BE2C (cell line): ENCODE results near the gene KLHL28.

Experiments used
- DNase-seq: peaks from one replicate; pipeline ENCODE4 v3.0.0-alpha.2; 2020
- H3K27me3 ChIP-seq: fragments of 250-450 bp; sonication (Bioruptor Pico); 2 replicates; pipeline ENCODE4 v1.5.1; 2020; ENCODE audit warnings: mild to moderate bottlenecking
- H3K36me3 ChIP-seq: fragments of 250-450 bp; sonication (Bioruptor Pico); 2 replicates; pipeline ENCODE4 v1.5.1; 2020; ENCODE audit warnings: mild to moderate bottlenecking
- H3K4me1 ChIP-seq: fragments of 250-450 bp; sonication (Bioruptor Pico); 2 replicates; pipeline ENCODE4 v1.5.1; 2020
- H3K4me3 ChIP-seq: 2 replicates; pipeline ENCODE4 v1.5.1; 2011; ENCODE audit warnings: low read depth, low read length
- H3K9me3 ChIP-seq: fragments of 250-450 bp; sonication (Bioruptor Pico); 2 replicates; pipeline ENCODE4 v1.5.1; 2020
- CTCF ChIP-seq: IDR thresholded peaks from 2 replicates; pipeline ENCODE4 v1.5.1; 2012; ENCODE audit warnings: mild to moderate bottlenecking, low read depth, low read length

The KLHL28 gene

DNA sequence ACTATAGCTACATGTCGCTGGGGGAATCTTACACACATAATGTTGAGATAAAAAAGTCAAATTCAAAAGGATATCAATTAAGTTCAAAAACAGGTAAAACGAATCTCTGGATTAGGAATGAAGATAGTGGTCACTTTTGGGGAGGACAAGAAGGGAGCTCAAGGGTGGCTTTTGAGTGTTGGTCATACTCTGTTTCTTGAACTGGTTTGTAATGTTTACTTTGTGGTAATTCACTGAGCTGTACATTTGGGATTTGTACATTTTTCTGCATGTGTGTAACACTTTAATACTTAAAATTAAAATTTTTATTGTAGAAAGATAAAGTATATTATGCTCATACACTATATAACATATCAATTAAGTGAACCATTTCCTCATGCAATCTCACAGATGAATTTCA is 26.6 kb downstream of the KLHL28 start:
- no peak for TF ChIP-seq CTCF
- H3K4me1 ChIP-seq, result 0 out of 2 replicates have a peak, but pooled peaks cover 2% of the 10 kb centered on the region
- DNase-seq, result no peak
- peaks cover 5% of the 10 kb centered on the region for H3K36me3 ChIP-seq
- H3K27me3 ChIP-seq, result no peaks in the 10 kb centered on the region
- no peaks in the 10 kb centered on the region for H3K9me3 ChIP-seq
- H3K4me3 ChIP-seq, result no peak overlapping the region

DNA sequence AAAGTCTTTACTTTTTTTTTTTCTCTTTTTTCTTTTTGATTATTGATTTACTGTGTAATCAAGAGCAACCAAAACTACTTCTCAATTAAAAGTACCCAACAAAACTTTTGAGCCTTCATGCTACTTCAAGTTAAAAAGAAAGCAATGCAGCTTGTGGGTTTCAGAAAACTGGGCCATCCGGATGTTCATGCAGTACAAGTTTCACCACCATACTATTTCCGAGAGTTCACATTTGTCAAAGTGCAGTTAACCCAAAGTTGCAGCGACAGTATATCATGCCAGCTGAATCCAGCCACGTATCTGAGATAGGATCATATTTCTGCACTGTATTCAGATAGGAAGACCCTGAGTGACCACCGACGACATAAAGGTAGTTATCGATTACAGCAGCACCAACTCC is 33.0 kb downstream of the KLHL28 start:
- no peaks in the 10 kb centered on the region for H3K27me3 ChIP-seq
- no peak for TF ChIP-seq CTCF
- H3K4me3 ChIP-seq, result no peak overlapping the region
- no peaks in the 10 kb centered on the region; the same call in 1 of the 2 replicates for H3K36me3 ChIP-seq
- peaks cover 7% of the 10 kb centered on the region; the same call in 1 of the 2 replicates for H3K4me1 ChIP-seq
- H3K9me3 ChIP-seq, result no peaks in the 10 kb centered on the region
- no peak for DNase-seq

DNA sequence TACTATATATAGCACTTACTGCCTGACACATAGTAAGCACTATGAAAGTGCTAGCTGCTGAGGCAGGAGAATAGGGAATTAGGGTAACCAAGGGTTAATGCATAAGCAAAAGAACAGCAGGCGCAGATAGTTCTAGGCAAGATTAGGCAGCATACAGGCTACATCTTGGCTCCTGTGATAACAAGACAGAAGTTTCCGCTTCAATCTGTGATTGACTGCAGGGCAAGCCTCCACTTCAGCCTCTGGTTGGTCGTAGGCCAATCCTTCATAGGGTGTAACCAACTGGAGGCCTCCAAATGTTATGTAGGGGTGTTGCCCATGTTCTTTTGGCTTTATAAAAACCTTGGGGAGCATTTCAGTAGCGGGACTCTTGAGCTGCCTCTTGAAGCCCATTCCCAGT is 46.9 kb downstream of the KLHL28 start:
- Histone ChIP-seq H3K4me3 (no peak overlapping the region), H3K27me3 (no peaks in the 10 kb centered on the region), H3K9me3 (peaks cover 8% of the 10 kb centered on the region), H3K36me3 (no peaks in the 10 kb centered on the region), H3K4me1 (no peaks in the 10 kb centered on the region)
- no peak for DNase-seq
- no peak for TF ChIP-seq CTCF

DNA sequence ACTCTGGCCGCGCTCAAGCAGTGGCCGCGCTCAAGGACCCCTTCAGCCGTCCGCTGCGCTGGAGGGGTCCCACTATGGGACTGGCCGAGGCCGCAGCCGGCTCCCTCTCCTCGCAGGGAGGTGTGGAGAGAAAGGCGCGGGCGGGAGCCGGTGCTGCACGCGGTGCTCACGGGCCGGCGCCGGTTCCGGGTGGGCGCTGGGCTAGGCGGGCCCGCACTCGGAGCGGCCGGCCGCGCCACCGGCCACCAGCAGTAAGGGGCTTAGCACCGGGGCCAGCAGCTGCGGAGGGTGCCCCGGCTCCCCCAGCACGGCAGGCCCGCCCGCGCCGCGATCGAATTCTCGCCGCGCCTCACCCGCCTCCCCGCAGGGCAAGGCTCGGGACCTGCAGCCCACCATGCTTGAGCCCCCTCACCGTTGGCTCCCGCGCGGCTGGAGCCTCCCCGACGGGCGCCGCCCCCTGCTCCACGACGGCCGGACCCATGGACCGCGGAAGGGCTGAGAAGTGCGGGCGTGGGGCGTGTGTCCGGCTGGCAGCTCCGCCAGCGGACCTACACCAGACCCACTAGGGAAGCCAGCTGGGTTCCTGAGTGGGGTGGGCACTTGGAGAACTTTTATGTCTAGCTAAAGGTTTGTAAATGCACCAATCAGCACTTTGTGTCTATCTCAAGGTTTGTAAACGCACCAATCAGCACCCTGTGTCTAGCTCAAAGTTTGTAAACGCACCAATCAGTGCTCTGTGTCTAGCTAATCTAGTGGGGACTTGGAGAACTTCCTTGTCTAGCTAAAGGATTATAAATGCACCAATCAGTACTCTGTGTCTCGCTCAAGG is 49.5 kb downstream of the KLHL28 start:
- no peak overlapping the region for H3K4me3 ChIP-seq
- H3K9me3 ChIP-seq, result peaks cover 8% of the 10 kb centered on the region
- H3K27me3 ChIP-seq, result no peaks in the 10 kb centered on the region
- H3K4me1 ChIP-seq, result no peaks in the 10 kb centered on the region
- DNase-seq, result no peak
- no peak for TF ChIP-seq CTCF
- no peaks in the 10 kb centered on the region for H3K36me3 ChIP-seq

DNA sequence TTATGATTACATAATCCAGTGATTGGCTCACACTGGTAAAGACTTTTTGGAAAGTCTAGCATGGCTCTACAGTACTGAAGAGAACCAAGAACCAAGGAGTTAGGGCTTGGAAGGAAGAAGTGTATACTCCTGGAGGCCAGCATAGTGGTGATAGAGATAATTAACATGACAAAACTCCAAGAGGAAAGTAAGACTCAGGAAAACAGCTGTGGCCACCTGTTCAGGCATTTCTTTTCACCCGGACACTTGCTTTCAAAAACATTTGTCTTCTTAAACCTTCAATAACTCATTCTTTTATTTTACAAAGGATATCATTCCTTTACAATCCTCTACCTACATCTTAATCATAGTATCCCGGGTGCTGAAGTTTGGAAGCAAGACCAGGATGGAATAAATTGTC is 50.9 kb downstream of the KLHL28 start:
- DNase-seq, result no peak
- no peak overlapping the region for H3K4me3 ChIP-seq

More for the DNA sequence above, 50.9 kb downstream of the KLHL28 start:
- Histone ChIP-seq H3K4me1 (no peaks in the 10 kb centered on the region), H3K9me3 (peaks cover 8% of the 10 kb centered on the region), H3K36me3 (no peaks in the 10 kb centered on the region), H3K27me3 (no peaks in the 10 kb centered on the region)
- TF ChIP-seq CTCF, result no peak
